OCI-LY7 (cell line): ENCODE measurements around the gene RELCH. TPM values are rescaled to one million over a fixed set of nuclear protein-coding genes. Genes with fewer than 3 reads are reported as not detected.

Experiments used
- BruUV-seq: library from RNA; stranded (reverse); fragments of 400-500 nt; replicated peaks from 2 replicates; lab custom pipeline; 2021; lab: Mats Ljungman, UMichigan
- CTCF ChIA-PET: fragments of 300-600 bp; sonication (Branson Sonifier 250); formaldehyde crosslinking; loops from one replicate; lab custom pipeline; 2022; ENCODE audit warnings: antibody characterized with exemption; ENCODE audit not compliant: unreplicated experiment; lab: Charles Lee
- POLR2A ChIA-PET: fragments of 300-600 bp; sonication (Branson Sonifier 250); formaldehyde crosslinking; loops from one replicate; lab custom pipeline; 2022; ENCODE audit warnings: antibody characterized with exemption; lab: Charles Lee
- DNase-seq: peaks from one replicate; pipeline ENCODE4 v3.0.0-alpha.2; 2015; ENCODE audit warnings: low spot score
- H2AFZ ChIP-seq: fragments of 200-600 bp; sonication (generic), shearing (Covaris generic); 2 replicates; pipeline ENCODE4 v1.6.1; 2014; ENCODE audit warnings: mild to moderate bottlenecking, antibody characterized with exemption, low read length, moderate library complexity
- H3K27ac ChIP-seq: fragments of 200-600 bp; sonication (generic); 2 replicates; pipeline ENCODE4 v1.5.1; 2014; ENCODE audit warnings: mixed run types, low read depth, mild to moderate bottlenecking, moderate library complexity, low read length, inconsistent platforms; ENCODE audit not compliant: poor library complexity, severe bottlenecking
- H3K36me3 ChIP-seq: fragments of 200-600 bp; sonication (generic); 2 replicates; pipeline ENCODE4 v1.6.1; 2014; ENCODE audit warnings: mild to moderate bottlenecking, antibody characterized with exemption, low read length, moderate library complexity, mixed read lengths; ENCODE audit not compliant: insufficient read depth
- H3K4me1 ChIP-seq: fragments of 200-600 bp; sonication (generic); 2 replicates; pipeline ENCODE4 v1.5.1; 2014; ENCODE audit warnings: mild to moderate bottlenecking, low read length; ENCODE audit not compliant: insufficient read depth, poor library complexity, severe bottlenecking
- H3K4me2 ChIP-seq: fragments of 200-600 bp; sonication (generic); 2 replicates; pipeline ENCODE4 v1.6.1; 2014; ENCODE audit warnings: mild to moderate bottlenecking, low read length
- H3K4me3 ChIP-seq: fragments of 200-600 bp; sonication (generic); 2 replicates; pipeline ENCODE4 v1.5.1; 2014; ENCODE audit warnings: mild to moderate bottlenecking, low read depth, low read length; ENCODE audit not compliant: poor library complexity, severe bottlenecking
- H3K79me2 ChIP-seq: fragments of 200-600 bp; sonication (generic); 2 replicates; pipeline ENCODE4 v1.6.1; 2016; ENCODE audit warnings: low read depth, mild to moderate bottlenecking, low read length, moderate library complexity, mixed read lengths; ENCODE audit not compliant: insufficient read depth
- H3K9me2 ChIP-seq: fragments of 200-600 bp; sonication (generic); 2 replicates; pipeline ENCODE4 v1.6.1; 2016; ENCODE audit warnings: mild to moderate bottlenecking, low read length, mixed read lengths; ENCODE audit not compliant: insufficient read depth
- H3K9me3 ChIP-seq: fragments of 200-600 bp; sonication (generic); 2 replicates; pipeline ENCODE4 v1.6.1; 2014; ENCODE audit warnings: mild to moderate bottlenecking, mixed run types, low read length, mixed read lengths
- H4K20me1 ChIP-seq: fragments of 200-600 bp; sonication (generic); 2 replicates; pipeline ENCODE4 v1.6.1; 2014; ENCODE audit warnings: mild to moderate bottlenecking, antibody characterized with exemption, low read length, moderate library complexity, mixed read lengths; ENCODE audit not compliant: insufficient read depth
- EZH2phosphoT487 ChIP-seq: fragments of 200-600 bp; sonication (generic); IDR thresholded peaks from 2 replicates; pipeline ENCODE4 v1.6.1; 2018; ENCODE audit warnings: low read depth, borderline replicate concordance, mild to moderate bottlenecking, mixed run types, antibody characterized with exemption, low read length, moderate library complexity, mixed read lengths
- intact Hi-C: fragments of 100-400 bp; cut with micrococcal nuclease; formaldehyde crosslinking; loops from one replicate; pipeline ENCODE4 v1.10.0; 2022; ENCODE audit not compliant: unreplicated experiment
- total RNA-seq, 2 experiments: library from RNA; depleted of rRNA in 1 of 2; stranded (reverse); fragments of >200 nt in 1 of 2; shearing (Covaris generic) in 1 of 2; gene quantifications; 2 replicates each; pipeline ENCODE4 v1.2.3, GENCODE V29; 2014 to 2022
- TF ChIP-seq, protein P1 (sequence below): fragments of 200-600 bp; sonication (generic); conservative IDR thresholded peaks from 2 replicates; pipeline ENCODE4 v1.5.1; 2014; ENCODE audit warnings: mild to moderate bottlenecking, antibody characterized with exemption, low read length, moderate library complexity, mixed read lengths

RELCH gene
- total RNA-seq, 2 experiments from 2014 or later: 21.2 to 23.1 TPM

DNA sequence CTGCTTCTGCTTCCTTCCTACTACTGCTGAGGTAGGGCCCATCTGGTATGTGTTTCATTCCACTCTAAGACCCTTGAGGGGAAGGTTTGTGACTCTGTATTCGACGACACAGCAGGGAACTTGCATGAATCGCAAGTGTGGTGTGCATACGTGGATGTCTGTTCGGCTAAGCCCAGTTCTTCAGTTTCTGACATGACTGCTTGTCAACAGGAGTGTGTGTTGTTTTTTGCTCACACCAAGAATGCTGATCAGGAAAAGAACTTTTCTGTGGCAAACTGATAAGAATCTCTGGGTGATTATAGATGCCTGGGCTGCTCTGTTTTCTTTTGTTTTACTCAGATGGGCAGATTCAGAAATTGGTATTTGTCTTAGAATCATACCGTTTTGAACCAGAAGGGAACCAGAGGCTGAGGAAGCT, 160.0 kb downstream of the RELCH start:
- ChIA-PET POLR2A (no interaction called here), CTCF (no interaction called here)
- Histone ChIP-seq H3K4me1 (no peaks in the 10 kb centered on the region), H2AFZ (no peak overlapping the region), H3K4me2 (no peak overlapping the region), H3K79me2 (no peaks in the 10 kb centered on the region), H3K27ac (no peak overlapping the region), H4K20me1 (no peaks in the 10 kb centered on the region), H3K9me3 (no peaks in the 10 kb centered on the region), H3K36me3 (no peaks in the 10 kb centered on the region), H3K4me3 (no peak overlapping the region), H3K9me2 (no peaks in the 10 kb centered on the region)
- no peak for DNase-seq
- no TSS peak for BruUV-seq
- TF ChIP-seq, protein P1, sequence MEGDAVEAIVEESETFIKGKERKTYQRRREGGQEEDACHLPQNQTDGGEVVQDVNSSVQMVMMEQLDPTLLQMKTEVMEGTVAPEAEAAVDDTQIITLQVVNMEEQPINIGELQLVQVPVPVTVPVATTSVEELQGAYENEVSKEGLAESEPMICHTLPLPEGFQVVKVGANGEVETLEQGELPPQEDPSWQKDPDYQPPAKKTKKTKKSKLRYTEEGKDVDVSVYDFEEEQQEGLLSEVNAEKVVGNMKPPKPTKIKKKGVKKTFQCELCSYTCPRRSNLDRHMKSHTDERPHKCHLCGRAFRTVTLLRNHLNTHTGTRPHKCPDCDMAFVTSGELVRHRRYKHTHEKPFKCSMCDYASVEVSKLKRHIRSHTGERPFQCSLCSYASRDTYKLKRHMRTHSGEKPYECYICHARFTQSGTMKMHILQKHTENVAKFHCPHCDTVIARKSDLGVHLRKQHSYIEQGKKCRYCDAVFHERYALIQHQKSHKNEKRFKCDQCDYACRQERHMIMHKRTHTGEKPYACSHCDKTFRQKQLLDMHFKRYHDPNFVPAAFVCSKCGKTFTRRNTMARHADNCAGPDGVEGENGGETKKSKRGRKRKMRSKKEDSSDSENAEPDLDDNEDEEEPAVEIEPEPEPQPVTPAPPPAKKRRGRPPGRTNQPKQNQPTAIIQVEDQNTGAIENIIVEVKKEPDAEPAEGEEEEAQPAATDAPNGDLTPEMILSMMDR: no peak
- TF ChIP-seq EZH2phosphoT487: no peak
- intact Hi-C loops: no loop called here

DNA sequence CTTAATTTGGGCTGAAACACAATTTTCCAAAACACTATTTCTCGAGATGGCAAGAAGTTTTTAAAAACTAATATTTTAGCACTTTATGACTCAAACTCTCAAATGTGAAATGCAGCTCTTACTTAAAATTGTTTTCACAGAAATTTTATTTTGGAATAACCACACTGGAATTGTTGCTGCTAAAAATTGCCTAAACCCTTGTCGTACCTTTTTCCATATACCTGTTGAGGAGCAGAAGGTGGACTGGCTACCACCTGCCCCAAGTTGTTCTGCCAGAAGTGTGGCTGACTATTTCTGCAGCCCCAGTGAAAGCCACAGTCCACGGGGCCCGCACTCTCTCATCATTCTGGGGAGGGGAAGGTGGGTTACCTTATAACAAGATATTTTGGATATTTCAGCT, 161.4 kb downstream of the RELCH start:
- ChIA-PET CTCF (no interaction called here), POLR2A (interaction anchor here (0.6 kb wide), 1 partner anchor 192 kb away, joined by 4 read pairs; no protein-coding TSS in a partner anchor)
- no peaks in the 10 kb centered on the region for H3K36me3 ChIP-seq
- no peak overlapping the region for H3K27ac ChIP-seq
- H3K4me3 ChIP-seq: no peak overlapping the region
- no peaks in the 10 kb centered on the region for H3K9me3 ChIP-seq
- H3K4me1 ChIP-seq: no peaks in the 10 kb centered on the region
- H3K79me2 ChIP-seq: no peaks in the 10 kb centered on the region
- no peaks in the 10 kb centered on the region for H4K20me1 ChIP-seq
- TF ChIP-seq, protein P1: no peak
- TF ChIP-seq EZH2phosphoT487: no peak
- no TSS peak for BruUV-seq
- H2AFZ ChIP-seq: no peak overlapping the region
- no peaks in the 10 kb centered on the region for H3K9me2 ChIP-seq
- intact Hi-C loops: no loop called here
- DNase-seq: no peak
- H3K4me2 ChIP-seq: no peak overlapping the region

DNA sequence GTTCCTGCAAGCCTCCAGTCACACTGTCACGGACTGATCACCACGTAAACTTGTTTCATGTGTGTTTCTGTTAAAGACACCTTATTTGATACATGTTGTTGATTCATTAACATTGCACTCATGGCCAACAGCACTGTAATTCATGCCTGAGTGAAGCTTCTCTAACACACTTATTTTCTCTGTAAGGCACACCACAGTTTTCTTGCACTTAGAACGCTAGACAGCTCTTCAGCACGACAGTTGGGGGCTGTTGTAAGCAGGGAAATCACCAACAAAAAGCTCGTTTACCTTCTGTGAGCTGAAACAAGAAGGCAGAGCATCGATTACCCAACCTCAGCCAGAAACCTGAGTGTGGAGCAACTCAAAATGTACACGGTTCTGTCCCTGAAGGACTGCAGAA, 166.1 kb downstream of the RELCH start:
- DNase-seq: no peak
- H3K79me2 ChIP-seq: no peaks in the 10 kb centered on the region
- TF ChIP-seq, protein P1: no peak
- no peak for TF ChIP-seq EZH2phosphoT487
- POLR2A ChIA-PET: no interaction called here
- H2AFZ ChIP-seq: no peak overlapping the region
- no peaks in the 10 kb centered on the region for H3K9me3 ChIP-seq
- H3K9me2 ChIP-seq: no peaks in the 10 kb centered on the region
- no peaks in the 10 kb centered on the region for H3K36me3 ChIP-seq
- no TSS peak for BruUV-seq
- no peaks in the 10 kb centered on the region for H4K20me1 ChIP-seq
- no peak overlapping the region for H3K4me2 ChIP-seq
- CTCF ChIA-PET: no interaction called here
- no peak overlapping the region for H3K27ac ChIP-seq
- H3K4me1 ChIP-seq: no peaks in the 10 kb centered on the region
- H3K4me3 ChIP-seq: no peak overlapping the region
- intact Hi-C loops: no loop called here
